OCI-LY3 (cell line): ENCODE data around the gene EDN2.

Experiments
- CTCF ChIP-seq: fragments of 200-600, 300-600 bp; sonication (generic); IDR thresholded peaks from 2 replicates; pipeline ENCODE4 v1.5.1; 2014; ENCODE audit warnings: antibody characterized with exemption, low read length, low read depth
- EZH2phosphoT487 ChIP-seq: fragments of 200-600 bp; shearing (Covaris generic); IDR thresholded peaks from 2 replicates; pipeline ENCODE4 v1.6.1; 2018; ENCODE audit warnings: antibody characterized with exemption, mixed run types, low read depth

DNA sequence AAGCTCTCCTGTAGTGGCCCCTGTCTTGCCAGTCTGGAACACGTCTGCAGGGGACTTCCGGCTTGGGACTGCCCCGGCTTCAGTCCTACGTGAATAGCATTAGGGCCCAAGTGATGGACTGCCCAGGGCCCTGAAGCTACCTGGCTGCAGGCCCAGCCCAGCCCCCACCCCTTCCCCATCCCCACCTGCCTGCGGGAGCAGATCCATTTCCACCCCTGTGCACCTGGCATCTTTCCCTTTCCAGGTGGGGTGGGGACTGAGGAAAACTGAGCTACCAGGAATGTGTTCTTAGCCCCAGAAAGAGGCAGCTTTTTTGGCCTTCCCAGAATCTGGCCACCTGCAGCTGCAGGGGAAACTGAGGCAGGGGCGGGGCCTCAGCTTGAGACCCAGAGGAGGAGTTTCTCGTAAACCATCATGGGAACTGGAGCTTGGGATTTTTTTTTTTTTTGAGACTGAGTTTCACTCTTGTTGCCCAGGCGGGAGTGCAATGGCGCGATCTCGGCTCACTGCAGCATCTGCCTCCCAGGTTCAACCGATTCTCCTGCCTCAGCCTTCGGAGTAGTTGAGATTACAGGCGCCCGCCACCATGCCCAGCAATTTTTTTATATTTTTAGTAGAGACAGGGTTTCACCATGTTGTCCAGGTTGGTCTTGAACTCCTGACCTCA is 3.2 kb downstream of the EDN2 start:
- TF ChIP-seq CTCF (no peak), EZH2phosphoT487 (no peak)
